CD4-positive, alpha-beta T cell treated with Interleukin-6 at 100 ng/mL for 8 hours (primary cell): ENCODE data around the gene TAPBP.
A peak's percentile ranks its signal among the peaks of the same experiment; 100 is the strongest.
"Not testable (repeated sequence)": the region's sequence is repeated elsewhere in the genome, so short reads cannot be mapped to it uniquely, and the experiment has no call there.

Experiments used
- DNase-seq: peaks from one replicate; pipeline ENCODE4 v3.0.0-alpha.2; 2020; ENCODE audit warnings: mixed read lengths, low spot score

Gene TAPBP

DNA sequence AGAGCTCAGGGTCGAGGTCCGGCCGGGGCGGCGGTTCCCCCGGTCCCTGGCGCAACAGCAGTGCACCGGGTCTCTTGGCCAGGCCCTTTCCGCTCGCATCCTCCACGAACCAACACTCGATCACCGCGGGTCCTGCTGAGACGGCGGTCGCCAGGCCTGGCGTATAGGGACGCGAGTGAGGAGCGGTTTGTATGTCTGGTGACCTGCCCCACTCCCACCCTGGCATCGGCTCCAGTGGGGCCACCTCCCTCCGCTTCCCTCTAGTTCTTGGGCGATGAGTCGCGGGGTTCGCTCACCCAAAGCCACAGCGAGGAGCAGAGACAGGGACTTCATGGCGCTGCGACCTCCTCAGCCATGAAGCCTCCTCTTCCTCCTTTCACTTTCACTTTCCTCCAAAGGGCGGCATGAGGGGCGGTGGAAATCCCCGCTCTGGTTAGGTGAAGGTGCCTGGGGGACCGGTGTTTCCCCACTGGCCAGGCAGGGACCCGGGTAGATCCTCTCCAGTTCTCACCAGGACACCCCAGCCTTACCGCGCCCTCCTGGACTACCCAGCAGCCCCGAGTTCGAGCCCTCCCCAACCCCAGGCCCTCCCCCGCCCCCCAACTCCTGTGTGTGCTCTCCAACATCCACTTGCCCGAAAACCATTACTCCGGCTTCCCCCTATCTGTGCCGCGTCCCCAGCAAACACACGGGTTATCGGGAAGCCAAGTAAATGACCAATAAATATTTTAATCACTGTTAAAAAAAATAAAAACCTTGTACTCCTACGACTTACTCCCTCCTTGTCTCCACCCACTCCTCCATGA lies at the start of gene TAPBP:
TAPBP (minus strand) TSS at position 370 of the 806 bp plus-strand sequence; CDS start at position 333, 37 bp downstream.
- DNase-seq: peak; percentile 82

DNA sequence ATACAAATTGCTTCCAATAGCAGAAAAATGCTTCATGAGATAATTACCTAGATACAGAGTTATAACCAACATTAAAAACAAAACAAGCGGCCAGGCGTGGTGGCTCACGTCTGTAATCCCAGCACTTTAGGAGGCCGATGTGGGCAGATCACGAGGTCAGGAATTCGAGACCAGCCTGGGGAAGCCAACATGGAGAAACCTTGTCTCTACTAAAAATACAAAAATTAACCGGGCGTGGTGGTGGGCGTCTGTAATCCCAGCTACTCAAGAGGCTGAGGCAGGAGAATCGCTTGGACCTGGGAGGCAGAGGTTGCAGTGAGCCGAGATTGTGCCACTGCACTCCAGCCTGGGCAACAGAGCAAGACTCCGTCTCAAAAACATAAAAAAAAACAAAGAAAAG lies 49.6 kb upstream of the TAPBP start:
- not testable (repeated sequence) for DNase-seq

DNA sequence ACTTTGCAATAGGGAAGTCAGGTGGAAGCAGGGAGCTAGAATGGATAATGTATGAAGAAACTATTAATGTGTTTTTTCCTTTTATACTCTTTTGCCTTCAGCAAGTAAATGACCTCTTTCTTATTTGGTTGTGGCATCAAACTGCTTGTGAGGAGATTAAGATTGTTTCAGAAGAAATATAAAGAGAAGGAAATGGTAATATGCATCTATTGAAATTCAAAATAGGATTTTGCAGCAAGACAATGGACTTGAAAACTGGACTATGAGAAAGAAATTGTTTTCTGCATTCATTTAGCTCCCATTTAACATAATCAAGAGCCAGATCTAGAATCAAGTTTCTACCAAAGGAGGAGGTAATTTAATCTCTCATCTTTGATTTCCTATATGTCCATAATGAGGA lies 45.5 kb upstream of the TAPBP start:
- DNase-seq: no peak

DNA sequence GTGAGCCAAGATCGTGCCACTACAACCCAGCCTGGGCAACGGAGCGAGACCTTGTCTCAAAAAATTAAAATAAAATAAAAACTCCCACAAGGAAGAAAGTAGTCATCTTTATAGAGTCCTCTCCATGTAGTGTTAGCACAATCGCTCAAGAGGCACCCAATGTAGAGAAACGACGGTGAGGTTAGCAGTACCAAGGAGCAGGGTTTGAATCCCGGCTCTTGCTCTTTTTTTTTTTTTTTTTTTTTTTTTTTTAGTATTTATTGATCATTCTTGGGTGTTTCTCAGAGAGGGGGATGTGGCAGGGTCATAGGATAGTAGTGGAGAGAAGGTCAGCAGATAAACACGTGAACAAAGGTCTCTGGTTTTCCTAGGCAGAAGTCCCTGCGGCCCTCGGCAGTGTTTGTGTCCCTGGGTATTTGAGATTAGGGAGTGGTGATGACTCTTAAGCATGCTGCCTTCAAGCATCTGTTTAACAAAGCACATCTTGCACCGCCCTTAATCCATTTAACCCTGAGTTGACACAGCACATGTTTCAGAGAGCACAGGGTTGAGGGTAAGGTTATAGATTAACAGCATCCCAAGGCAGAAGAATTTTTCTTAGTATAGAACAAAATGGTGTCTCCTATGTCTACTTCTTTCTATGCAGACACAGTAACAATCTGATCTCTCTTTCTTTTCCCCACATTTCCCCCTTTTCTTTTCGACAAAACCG lies 43.4 kb upstream of the TAPBP start:
- not testable (repeated sequence) for DNase-seq

DNA sequence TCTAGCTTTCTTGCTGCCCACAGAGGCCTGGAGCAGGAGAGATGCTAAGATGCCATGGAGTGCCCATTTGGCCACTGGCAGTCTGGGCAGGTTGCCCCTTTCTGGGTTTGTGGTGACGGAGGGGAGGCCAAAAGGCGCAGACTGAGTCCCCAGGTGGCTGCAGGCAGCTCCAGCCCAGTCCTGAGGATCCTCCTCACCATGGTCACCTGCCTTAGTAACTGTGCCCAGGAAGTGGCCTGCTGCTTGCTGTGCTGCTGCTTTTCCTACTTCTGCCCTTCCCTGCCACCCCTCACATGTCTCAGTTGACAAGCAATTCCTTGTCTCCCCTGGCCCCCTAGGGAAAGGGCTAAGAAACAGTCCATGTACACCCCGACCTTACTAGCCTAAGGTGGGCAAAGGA lies 42.4 kb upstream of the TAPBP start:
- no peak for DNase-seq

DNA sequence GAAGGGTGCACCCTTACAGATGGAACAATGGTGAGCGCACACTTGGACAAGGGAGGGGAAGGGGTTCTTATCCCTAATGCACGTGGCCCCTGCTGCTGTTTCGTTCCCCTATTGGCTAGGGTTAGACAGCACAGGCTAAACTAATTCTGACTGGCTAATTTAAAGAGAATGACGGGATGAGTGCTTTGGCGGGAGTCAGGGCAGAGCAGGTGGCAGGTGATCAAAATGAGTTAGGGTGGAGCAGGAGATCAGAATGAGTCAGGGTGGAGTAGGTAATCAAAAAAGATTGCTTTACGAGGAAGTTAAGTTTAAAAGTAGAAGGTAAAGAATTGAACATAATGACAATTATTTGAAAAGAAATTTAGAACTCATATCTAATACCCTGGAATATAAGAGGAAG lies 42.0 kb upstream of the TAPBP start:
- DNase-seq: not testable (repeated sequence)

DNA sequence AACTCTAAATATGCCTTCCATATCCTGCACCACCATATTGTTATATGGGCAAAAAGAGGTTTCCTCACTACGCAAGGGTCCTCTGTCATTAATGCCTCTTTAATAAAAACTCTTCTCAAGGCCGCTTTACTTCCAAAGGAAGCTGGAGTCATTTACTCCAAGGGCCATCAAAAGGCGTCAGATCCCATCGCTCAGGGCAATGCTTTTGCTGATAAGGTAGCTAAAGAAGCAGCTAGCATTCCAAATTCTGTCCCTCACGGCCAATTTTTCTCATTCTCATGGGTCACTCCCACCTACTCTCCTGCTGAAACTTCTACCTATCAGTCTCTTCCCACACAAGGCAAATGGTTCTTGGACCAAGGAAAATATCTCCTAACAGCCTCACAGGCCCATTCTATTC lies 33.9 kb upstream of the TAPBP start:
- no peak for DNase-seq

DNA sequence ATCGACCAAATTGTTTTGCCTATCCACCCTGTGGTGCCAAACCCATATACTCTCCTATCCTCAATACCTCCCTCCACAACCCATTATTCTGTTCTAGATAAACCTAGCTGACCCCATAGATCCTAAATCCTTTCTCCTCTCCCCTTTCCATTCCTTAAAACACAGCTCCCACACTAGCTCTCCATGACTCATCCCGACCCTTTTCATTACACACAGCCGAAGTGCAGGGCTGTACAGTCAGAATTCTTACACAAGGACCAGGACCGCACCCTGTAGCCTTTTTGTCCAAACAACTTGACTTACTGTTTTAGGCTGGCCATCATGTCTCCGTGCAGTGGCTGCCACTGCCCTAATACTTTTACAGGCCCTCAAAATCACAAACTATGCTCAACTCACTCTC lies 33.1 kb upstream of the TAPBP start:
- not testable (repeated sequence) for DNase-seq

DNA sequence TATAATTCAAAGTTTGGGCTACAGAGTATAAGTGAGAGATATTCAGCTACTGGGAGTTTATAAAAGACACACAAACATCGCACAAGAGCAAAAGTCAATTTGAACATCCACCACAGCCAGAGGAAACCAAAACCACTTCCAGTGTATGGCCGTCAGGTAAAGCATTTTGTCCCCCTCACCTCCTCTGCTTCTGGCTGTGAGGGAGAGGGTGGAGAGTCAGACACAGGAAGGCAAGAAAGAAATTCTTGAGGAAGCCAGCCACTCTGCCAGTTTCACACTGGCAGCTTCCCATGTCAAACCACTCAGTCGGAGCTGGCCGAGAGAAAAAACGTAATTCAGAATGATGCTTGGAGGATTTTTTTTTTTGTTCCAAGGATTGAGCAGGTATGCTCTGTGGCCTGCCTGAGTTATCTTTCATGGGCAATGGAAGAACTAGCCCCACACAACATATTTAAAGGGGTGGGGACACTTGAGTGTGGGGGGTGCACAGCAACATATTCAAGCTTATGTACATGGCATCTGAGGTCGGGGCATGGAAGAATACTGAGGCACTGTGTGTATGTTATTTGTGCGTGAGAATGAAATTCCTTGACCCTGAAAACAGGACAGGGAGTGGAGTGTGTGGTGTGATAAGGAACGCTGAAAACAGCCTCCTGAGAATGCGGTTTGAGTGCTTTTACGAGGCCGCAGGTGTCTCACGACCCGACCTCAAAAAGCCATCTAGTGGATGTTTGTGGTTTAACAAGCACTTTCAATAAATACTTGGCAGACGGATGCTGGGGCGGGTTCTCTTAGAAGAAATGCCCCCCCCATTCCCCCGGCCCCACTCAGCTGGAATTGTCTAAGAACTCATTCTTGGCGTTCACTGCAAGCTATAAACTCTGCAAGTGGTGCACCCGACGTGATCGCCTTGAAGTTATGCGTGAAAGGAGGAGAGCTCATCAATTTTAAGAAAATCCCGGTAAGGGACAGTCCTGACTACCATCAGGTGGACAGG lies 31.1 kb upstream of the TAPBP start:
- DNase-seq: peak; percentile 86

DNA sequence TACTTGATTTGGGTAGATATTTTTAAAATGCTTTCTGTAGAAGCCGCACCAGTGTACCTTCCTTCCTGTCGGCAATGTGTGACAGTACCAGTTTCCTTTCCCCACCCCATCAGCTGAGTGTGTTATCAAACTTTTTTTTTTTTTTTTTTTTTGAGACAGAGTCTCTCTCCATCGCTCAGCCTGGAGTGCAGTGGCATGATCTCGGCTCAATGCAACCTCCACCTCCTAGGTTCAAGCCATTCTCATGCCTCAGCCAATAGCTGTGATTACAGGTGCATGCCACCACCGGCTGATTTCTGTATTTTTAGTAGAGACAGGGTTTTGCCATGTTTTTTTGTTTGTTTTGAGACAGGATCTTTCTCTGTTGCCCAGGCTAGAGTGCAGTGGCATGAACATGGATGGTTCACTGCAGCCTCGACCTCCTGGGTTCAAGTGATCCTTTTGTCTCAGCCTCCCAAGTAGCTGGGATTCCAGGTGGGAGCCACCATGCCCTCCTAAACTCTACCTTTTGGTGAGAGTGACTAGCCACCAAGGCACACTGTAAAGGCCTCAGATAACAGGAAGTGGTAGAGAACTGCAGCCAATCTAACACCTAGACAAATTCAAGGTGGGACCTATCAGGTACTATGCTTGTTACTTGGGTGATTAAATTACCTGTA lies 30.2 kb upstream of the TAPBP start:
- peak; percentile 89 for DNase-seq

DNA sequence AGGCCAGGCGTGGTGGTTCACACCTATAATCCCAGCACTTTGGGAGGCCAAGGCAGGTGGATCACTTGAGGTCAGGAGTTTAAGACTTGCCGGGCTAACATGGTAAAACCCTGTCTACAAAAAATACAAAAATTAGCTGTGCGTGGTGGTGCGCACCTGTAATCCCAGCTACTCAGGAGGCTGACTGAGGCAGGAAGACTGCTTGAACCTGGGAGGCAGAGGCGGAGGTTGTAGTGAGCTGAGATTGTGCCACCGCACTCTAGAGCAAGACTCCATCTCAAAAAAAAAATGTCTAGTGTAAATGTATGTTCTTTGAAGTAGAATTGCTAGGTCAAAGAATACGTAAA lies 29.7 kb upstream of the TAPBP start:
- not testable (repeated sequence) for DNase-seq

DNA sequence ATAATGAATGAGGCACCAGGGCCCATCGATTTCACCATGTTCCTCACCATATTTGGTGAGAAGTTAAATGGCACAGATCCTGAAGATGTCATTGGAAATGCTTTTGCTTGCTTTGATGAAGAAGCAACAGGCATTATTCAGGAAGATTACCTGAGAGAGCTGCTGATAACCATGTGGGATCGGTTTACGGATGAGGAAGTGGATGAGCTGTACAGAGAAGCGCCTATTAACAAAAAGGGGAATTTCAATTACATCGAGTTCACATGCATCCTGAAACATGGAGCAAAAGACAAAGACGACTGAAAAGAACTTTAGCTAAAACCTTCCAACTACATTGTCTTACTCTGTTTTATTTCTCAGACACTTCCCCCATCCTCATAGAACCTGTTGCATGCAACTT lies 25.3 kb upstream of the TAPBP start:
- no peak for DNase-seq

DNA sequence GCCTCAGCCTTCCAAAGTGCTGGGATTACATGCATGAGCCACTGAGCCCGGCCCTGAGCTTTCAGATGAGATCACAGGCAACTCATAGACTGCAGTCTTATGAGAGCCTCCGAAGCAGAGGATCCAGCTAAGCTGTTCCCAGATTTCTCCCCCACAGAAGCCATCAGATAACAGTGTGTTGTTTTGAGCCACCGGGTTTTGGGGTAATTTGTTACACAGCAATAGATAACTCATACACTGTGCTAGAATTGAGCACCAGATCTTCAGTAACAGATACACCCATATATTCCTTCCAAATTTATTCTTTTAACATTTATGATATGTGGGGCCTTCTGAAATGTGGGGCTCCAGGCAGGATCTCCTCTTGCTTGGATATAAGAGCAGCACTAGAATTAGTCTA lies 22.6 kb upstream of the TAPBP start:
- DNase-seq: no peak

DNA sequence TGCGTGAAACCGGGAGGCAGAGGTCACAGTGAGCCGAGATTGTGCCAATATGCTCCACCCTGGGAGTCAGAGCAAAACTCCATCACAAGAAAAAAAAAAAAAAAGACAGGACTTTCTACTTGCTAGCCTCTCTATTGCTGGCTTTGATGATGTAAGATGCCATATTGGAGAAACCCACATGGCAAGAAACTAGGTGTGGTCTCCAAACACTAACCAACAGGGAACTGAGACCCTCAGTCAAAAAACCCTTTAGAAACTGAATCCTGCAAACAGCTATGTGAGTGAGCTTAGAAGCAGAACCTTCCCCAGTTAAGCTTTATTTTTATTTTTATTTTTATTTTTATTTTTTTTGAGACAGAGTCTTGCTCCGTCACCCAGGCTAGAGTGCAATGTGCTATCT lies 22.0 kb upstream of the TAPBP start:
- DNase-seq: no peak

DNA sequence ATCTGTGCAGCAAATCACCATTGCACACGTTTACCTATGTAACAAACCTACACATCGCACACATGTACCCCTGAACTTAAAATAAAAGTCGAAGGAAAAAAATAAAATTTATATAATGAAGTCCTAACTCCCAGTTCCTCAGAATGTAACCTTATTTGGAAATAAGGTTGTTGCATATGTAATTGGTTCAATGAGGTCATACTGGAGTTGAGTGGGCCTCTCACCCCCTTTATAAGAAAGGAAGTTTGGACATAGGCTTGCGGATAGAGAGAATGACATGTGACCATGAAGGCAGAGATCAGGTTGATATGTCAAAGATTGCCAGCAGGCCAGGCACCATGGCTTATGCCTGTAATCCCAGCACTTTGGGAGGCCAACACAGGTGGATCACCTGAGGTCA lies 19.8 kb upstream of the TAPBP start:
- no peak for DNase-seq

DNA sequence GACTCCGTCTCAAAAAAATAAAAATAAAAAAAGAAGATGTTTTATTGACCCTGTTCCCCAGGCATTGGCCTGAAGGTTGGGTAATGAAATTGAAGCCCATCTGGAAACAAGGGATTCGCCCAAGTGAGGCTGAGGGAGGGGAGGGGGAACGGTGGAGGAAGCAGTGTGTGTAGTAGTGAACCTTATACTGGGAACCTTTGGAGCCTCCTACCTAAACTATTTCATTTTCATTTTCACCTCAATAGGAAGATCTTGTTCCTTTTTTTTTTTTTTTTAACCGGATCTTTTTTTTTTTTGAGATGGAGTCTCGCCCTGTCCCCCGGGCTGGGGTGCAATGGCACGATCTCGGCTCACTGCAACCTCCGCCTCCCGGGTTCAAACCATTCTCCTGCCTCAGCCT lies 16.9 kb upstream of the TAPBP start:
- DNase-seq: no peak

DNA sequence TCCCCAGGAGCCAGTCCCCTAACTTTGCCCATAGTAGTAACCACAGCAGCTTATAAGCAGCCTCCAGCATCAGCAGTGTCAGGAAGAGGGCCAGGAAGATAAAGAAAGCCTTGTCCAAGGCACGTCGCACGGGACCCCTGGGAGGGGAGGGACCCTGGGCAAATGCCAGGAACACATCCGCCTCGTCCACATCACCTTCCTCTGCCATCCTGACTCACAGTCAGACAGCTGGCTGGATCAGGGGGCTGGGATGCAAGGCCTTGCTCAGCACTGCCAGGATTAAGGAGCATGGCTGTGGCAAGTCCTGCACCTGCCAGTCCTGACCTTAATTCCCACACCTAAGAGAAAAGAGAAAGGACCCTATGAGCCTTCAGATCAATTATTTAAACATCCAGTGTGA lies 15.2 kb upstream of the TAPBP start:
- no peak for DNase-seq

DNA sequence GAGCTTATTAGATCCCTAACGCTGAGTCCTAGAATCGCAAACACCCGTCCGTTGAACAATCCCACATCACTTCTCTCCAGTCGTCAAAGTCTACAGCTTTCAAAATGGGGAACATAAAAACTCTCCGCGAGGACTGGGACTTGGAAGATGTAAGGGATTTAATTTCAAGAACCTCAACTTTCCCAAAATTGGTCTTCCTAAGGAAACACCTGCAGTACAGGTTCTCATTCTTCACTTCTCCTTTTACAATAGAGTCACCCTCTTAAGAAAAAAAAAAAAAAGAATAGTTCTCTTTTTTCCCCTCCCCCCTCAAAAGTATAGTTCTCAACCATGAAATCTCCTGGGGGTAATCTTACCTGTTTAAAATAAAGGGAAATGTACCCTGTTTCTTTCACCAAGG lies 10.2 kb upstream of the TAPBP start:
- DNase-seq: no peak

DNA sequence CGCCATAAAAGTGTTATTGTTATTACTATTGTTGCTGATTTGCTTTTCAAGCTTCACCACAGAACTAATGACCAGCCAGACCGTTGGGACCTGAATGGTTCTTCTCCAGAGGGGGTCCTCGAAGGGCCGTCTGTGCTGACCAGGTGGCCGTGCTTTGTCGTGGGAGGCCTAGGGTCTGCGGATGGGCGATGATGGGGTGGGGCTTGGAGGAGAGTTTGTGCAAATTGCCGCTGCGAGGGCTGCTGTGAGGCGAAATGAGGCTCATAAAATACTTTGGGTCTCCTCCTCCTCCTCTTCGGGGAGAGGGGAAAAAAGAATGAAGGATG lies 9.7 kb upstream of the TAPBP start:
- DNase-seq: no peak

DNA sequence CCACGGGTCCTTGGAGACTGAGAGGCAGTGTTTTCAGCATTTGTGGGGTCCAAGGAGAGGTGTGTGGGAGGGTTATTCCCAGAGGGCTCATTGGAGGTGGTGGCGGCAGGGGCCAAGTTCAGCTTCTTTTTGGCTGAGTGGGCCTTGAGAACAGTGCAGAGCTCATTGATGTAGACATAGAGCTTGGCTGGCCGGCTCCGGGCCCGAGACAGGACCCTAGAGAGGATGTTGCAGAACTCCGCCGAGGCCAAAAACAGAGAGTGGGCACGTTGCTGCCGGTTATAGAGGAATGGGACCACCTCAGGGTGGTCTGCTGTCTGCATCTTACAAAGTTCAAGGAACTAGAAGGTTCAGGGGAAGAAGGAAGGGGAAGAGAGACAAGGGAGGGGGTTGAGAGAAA lies 7.3 kb upstream of the TAPBP start:
- no peak for DNase-seq

DNA sequence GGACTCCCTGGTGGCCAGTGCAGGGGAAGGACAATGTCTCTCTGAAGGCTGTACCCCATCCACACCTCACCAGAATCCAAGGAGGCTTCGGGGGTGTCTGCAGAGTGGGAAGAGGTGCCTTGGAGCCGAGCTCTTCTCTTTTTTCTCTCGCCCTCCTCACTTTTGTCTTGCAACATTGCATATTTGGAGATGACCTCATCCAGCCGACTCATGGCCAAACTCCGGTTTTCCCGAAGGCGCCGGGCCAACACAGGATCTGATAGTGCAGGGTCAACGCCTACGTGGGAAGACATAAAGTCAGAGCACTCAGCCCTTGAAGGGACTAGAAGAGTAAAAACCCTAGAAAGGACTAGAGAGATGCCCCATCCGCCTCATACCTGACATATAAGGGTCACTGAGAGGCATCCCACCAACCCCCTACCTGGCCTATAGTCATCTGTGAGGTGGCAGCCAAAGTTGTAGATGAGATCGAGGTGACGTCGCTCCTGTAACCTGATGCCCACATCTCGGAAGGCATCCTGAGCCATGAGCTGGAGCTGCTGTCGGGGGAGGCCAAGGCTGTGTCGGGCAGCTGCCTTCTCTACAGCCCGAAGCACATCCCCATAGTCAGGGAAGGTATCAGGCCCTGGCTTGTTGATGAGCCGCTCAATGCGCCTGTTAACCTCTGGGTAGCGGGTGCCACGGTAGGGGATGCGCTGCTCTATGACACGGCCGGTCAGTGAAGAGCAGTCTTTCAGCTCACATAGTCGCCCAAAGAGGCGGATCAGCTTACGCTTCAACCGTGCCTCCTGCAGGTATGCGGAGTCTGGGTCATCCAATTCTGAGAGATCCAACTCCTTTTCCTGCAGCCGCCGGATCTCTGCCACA lies 6.7 kb upstream of the TAPBP start:
- DNase-seq: no peak
